HG02571 (cell line): ENCODE data around the gene SLC32A1.

Experiments
- ATAC-seq: cut with Tn5 transposase; IDR thresholded peaks from one replicate; pipeline ENCODE4 v1.9.1; 2021; ENCODE audit warnings: mild to moderate bottlenecking, moderate library complexity; ENCODE audit not compliant: unreplicated experiment

SLC32A1 gene

GRCh38 chr20:38725148-38725901, 1.0 kb downstream of the SLC32A1 start:
- no peak for ATAC-seq

GRCh38 chr20:38725931-38726803, 1.9 kb downstream of the SLC32A1 start:
- no peak for ATAC-seq

GRCh38 chr20:38726804-38727606, 2.7 kb downstream of the SLC32A1 start:
- ATAC-seq = no peak

- no peak for ATAC-seq
Observed at GRCh38 chr20:38727607-38728190, 3.4 kb downstream of the SLC32A1 start.

- ATAC-seq = no peak
Observed at GRCh38 chr20:38728191-38728781, 4.0 kb downstream of the SLC32A1 start.

DNA sequence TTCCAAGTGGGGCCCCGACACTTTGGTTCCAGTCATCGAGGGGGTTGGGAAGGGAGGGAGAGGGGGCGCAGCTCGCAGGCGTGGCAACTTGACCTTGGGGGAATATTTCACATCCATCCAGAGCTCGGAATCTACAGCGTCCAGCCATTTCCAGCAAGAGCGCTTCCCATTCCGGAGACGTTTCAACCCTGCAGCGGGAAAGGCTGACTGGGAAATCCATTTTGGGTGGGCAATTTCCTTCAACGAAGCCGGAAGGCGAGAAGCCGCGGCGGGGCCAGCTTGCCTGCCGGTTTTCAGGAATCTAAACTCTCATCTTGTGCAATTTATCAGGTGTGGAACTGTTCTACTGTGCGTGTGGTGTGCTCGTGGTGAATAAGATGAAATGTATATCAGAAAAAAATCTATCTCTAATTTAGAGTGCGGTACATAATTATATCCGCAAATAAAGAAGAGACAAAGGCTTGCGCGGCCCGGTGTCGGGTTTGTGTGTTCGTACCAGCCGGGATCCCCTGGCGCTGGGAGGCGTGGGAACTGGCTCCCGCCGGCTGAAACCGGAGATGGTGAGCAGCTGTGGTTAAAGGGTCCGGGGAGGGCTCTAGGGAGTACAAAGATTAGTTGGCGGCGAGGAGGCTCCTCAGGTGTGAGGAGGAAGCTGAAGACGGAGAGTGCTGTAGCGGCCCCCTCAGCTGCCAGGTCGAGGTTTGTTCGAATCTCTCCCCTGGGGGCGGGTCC, 4.8 kb downstream of the SLC32A1 start:
- ATAC-seq = no peak

DNA sequence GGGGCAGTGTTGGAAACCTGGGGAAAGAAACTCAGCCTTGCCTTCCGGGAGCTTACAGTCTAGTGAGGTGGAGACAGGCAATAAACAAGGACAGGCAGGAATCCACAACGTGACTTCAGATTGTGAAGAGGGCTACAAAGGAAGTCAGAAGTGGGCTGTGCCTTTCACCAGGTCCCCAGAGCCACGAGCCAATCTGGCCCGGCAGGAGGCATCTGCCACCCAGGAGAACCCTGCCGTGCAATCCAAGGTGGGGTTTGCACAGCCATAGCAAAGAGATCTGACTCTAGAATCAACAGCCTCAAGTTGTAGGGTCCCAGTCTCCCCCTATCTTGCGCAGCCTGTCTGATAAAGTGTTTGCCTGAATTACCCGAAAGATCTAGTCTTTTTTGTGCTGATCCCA, 5.5 kb downstream of the SLC32A1 start:
- no peak for ATAC-seq

GRCh38 chr20:38730167-38730988, 6.1 kb downstream of the SLC32A1 start:
- ATAC-seq = no peak

DNA sequence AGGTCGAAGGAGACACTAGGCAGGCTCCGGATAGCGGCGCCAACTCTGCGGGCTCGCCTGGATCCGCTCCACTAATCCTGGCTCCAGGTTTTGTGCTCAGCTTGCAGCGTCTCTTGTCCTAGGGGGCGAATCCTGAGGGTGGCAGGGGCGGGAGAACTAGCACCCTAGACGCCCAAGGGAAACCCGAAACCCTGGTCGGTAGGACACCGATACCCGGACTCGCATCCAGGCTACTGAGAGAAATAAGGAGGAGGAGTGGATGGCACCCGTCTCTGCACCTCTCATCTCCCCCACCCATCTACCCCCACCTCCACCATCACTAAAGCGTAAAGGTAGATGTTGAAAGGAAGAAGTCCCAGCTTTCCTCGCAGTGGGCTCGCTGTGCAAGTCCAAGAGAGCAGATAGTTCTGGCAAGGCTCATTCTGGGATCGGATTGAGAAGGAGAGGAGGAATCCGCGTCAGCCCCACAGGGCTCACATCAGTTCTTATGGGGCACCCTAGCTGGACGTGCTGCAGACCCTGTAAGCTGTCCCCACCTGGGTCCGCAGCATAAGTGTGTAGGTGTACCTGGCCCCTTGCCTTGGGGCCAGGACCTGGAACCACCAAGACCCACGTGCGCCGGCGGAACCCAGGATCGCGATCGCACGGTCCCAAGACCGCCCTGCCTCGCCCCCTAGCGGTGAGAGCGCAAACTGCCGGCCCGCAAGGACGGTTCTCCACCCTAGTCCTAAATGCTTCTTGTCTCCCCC, 6.9 kb downstream of the SLC32A1 start:
- no peak for ATAC-seq

GRCh38 chr20:38731738-38732113, 7.4 kb downstream of the SLC32A1 start:
- no peak for ATAC-seq

GRCh38 chr20:38732981-38733380, 8.7 kb downstream of the SLC32A1 start:
- no peak for ATAC-seq

DNA sequence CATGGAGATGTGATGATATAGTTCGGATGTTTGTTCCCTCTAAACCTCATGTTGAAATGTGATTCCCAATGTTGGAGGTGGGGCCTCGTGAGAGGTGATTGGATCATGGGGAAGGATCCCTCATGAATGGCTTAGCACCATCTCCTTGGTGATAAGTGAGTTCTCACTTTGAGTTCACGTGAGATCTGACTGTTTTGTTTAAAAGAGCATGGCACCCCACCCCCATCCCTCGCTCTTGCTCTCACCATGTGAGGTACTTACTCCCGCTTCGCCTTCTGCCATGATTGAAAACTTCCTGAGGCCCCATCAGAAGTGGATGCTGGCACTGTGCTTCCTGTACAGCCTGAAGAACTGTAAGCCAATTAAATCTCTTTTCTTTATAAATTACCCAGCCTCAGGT, 10.9 kb downstream of the SLC32A1 start:
- ATAC-seq = no peak

- no peak for ATAC-seq
Observed at GRCh38 chr20:38737887-38738286, 13.6 kb downstream of the SLC32A1 start.

DNA sequence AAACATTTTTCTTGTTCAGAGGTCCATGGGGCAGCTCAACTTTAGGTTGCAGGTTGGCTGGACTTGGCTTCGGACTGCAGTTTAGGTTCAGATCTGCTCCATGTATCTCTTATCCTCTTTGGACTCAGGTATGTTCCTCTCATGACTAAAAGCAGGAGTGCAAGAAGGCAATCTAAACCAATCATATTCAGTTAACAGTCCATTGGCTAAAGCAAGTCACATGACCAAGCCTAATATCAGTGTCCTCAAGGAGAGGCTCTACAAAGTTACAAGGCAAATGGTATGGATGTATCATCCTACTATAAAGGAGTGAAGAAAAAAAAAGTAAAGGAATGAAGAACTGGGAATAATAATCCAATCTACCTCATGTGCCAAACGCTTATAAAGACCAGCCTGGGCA, 21.5 kb downstream of the SLC32A1 start:
- no peak for ATAC-seq

DNA sequence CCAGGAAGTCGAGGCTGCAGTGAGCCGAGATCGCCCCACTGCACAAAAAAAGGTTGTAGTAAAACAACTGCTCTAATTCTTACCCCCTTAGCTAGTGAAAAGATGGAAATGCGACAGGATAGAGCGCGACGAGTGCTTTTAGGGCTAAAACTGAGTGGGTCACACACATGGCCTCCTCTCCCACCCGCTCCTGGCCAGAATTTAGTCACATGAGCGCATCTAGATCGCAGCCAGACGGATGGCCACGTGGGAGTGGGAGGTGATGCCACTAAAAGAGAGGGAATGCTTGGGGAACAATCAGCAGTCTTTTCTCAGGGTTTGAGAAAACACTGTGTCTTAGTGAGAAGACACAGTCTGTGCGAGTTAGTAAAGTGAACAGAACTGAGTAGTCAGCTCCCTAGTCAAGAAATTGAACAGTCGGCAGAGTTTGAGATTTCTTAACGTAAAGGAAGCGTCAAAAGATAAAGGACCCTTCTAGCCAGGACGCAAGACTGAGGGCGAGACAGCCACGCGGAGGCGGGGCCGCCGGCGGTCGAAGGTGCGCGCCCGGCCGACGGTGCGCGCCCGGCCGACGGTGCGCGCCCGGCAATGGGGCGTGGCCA, 23.3 kb downstream of the SLC32A1 start:
- ATAC-seq = no peak

DNA sequence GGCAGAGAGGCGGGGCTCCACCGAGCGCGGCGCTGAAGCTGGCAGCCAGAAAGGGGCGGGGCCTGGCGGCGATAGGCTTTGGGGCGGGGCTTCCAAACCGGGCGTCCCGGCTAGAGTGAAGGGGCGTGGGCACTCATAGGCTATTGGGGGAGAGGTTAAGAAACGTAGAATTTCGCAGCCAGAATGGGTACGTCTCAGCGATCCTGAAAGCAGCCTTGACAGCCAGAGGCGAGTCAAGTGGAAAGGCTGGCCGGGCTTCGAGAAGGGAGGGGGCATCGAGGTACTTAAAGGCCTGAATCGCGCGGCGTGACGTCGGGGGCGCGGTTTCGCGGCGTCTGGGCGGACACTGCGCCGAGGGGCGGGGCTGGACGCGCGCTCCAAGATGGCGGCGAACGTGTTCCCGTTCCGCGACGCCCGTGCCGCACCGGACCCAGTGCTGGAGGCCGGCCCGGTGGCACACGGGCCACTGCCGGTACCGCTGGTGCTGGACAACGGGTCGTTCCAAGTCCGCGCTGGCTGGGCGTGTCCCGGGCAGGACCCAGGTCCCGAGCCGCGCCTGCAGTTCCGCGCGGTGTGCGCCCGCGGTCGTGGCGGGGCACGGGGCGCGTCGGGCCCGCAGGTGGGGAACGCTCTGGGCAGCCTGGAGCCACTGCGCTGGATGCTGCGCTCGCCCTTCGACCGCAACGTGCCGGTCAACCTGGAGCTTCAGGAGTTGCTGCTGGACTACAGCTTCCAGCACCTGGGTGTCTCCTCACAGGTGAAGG, 24.0 kb downstream of the SLC32A1 start, which contains the start of gene ACTR5:
TSS of gene ACTR5 (plus strand) at position 364 of the 764 bp plus-strand sequence. CDS start at position 383, 19 bp downstream.
- ATAC-seq = peak; percentile 81

DNA sequence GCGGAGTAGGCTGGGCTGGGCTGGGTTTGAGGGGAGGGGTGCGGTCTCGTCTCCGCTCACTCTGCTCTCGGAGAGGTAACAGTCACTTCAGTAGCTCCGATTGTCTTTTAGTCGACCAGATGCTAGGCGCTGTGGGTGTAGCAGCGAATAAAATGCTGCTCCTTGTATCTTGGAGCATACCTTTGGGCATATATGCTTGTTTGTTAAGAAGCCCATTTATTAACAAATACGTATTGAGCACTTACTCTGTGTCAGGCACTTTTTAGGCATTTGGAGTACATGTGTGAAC, 24.5 kb downstream of the SLC32A1 start:
- ATAC-seq = peak; percentile 27
